Stimulated activated CD4-positive, alpha-beta T cell treated with anti-CD3 and anti-CD28 coated beads, Interleukin-15, amount 100 ng/mL, for 1 hour (primary cell): ENCODE data around the gene CAPN8.

Experiments used
- DNase-seq, 2 donors: peaks; one replicate each; pipeline ENCODE4 v3.0.0-alpha.2; 2020; ENCODE audit warnings: low read depth in 1 of 2, low spot score in 1 of 2

CAPN8 gene

GRCh38 chr1:223620297-223620897 is 45.1 kb downstream of the CAPN8 start:
- DNase-seq: no peak

GRCh38 chr1:223618680-223619079 is 46.8 kb downstream of the CAPN8 start:
- DNase-seq: no peak

- no peak for DNase-seq
Observed at GRCh38 chr1:223617323-223618070, 48.0 kb downstream of the CAPN8 start.

GRCh38 chr1:223616586-223616985 is 48.9 kb downstream of the CAPN8 start:
- no peak for DNase-seq

- no peak for DNase-seq
Observed at GRCh38 chr1:223611936-223612335, 53.6 kb downstream of the CAPN8 start.

- no peak for DNase-seq
Observed at GRCh38 chr1:223609977-223610376, 55.5 kb downstream of the CAPN8 start.

- no peak for DNase-seq
Observed at GRCh38 chr1:223609066-223609465, 56.4 kb downstream of the CAPN8 start.

- no peak for DNase-seq
Observed at GRCh38 chr1:223558512-223558911, 107.0 kb downstream of the CAPN8 start.

GRCh38 chr1:223557130-223557475 is 108.4 kb downstream of the CAPN8 start:
- no peak for DNase-seq

- no peak for DNase-seq
Observed at GRCh38 chr1:223556414-223557129, 108.9 kb downstream of the CAPN8 start.

GRCh38 chr1:223553957-223554356 is 111.5 kb downstream of the CAPN8 start:
- DNase-seq: no peak

- no peak for DNase-seq
Observed at GRCh38 chr1:223551610-223552009, 113.9 kb downstream of the CAPN8 start.

- no peak for DNase-seq
Observed at GRCh38 chr1:223549740-223550139, 115.8 kb downstream of the CAPN8 start.

- no peak for DNase-seq
Observed at GRCh38 chr1:223547316-223548114, 118.0 kb downstream of the CAPN8 start.

- no peak for DNase-seq
Observed at GRCh38 chr1:223545343-223545742, 120.2 kb downstream of the CAPN8 start.

- DNase-seq: no peak
Observed at GRCh38 chr1:223543560-223543959, 121.9 kb downstream of the CAPN8 start.

- no peak for DNase-seq
Observed at GRCh38 chr1:223542831-223543230, 122.7 kb downstream of the CAPN8 start.

- DNase-seq: no peak
Observed at GRCh38 chr1:223540485-223541106, 124.9 kb downstream of the CAPN8 start.

GRCh38 chr1:223539750-223540149 is 125.8 kb downstream of the CAPN8 start:
- no peak for DNase-seq

GRCh38 chr1:223538981-223539380 is 126.5 kb downstream of the CAPN8 start:
- no peak for DNase-seq

GRCh38 chr1:223535319-223535718 is 130.2 kb downstream of the CAPN8 start:
- DNase-seq: no peak
